ENCODE measurements around the gene ROPN1L. TPM values are rescaled to one million over a fixed set of nuclear protein-coding genes. Genes with fewer than 3 reads are reported as not detected.
A peak's percentile ranks its signal among the peaks of the same experiment; 100 is the strongest.

The ROPN1L gene
- total and polyA plus RNA-seq, 2 of the 4 experiments (the other 2 are of a cell fraction), result 0.34 to 0.36 TPM

DNA sequence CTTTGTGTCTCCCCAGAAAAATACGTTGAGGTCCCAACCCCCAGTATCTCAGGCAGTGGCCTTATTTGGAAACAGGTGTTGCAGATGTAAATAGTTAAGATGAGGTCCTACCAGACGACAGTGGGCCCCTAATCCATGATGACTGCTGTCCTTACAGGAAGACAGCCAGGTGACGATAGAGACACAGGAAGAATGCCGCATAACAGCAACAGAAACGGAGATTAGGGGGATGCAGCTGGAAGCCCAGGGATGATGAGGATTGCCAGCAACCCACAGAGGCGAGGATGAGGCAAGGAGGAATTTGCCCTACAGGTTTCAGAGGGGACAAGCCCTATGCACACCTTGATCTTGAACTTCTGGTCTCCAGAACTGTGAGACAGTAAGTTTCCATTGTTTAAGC lies 46.5 kb downstream of the ROPN1L start:
- peak overlapping the region; percentile 84; the same call in 1 of the 3 replicates for H2BK15ac ChIP-seq (ENCODE audit: low read depth, low read length)
- no TSS peak for BruUV-seq (replicated peaks)
- peaks cover 17% of the 10 kb centered on the region for H3K4me1 ChIP-seq (ENCODE audit: control insufficient read depth, insufficient read depth, low read length)
- H2AK9ac ChIP-seq (replicated peaks; ENCODE audit: low read depth, low read length, poor library complexity), result no peak overlapping the region
- no peaks in the 10 kb centered on the region for H3K79me1 ChIP-seq (ENCODE audit: low read depth in 1 of 2, low read length in 2 of 2)
- TF ChIP-seq, protein P1, sequence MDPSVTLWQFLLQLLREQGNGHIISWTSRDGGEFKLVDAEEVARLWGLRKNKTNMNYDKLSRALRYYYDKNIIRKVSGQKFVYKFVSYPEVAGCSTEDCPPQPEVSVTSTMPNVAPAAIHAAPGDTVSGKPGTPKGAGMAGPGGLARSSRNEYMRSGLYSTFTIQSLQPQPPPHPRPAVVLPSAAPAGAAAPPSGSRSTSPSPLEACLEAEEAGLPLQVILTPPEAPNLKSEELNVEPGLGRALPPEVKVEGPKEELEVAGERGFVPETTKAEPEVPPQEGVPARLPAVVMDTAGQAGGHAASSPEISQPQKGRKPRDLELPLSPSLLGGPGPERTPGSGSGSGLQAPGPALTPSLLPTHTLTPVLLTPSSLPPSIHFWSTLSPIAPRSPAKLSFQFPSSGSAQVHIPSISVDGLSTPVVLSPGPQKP (IDR thresholded peaks at IDR 0.05; ENCODE audit: borderline replicate concordance, low read depth, low read length), result no peak
- TF ChIP-seq SMC3 (IDR thresholded peaks at IDR 0.05; ENCODE audit: low read depth, low read length) (no peak), BHLHE40 (IDR thresholded peaks at IDR 0.05; ENCODE audit: low read depth, low read length) (no peak), CHD1 (IDR thresholded peaks at IDR 0.05; ENCODE audit: low read depth, low read length) (no peak), RCOR1 (IDR thresholded peaks at IDR 0.05; ENCODE audit: insufficient replicate concordance, low read length) (no peak), MAFK (IDR thresholded peaks at IDR 0.05; ENCODE audit: low read depth, low read length) (no peak), RFX5 (IDR thresholded peaks at IDR 0.05; ENCODE audit: low read depth, low read length) (no peak), FOS (IDR thresholded peaks at IDR 0.05; ENCODE audit: low read depth, low read length) (no peak), MAZ (IDR thresholded peaks at IDR 0.05; ENCODE audit: borderline replicate concordance, low read depth, low read length) (no peak), CEBPB (IDR thresholded peaks at IDR 0.05; ENCODE audit: low read depth, low read length) (no peak), RAD21 (IDR thresholded peaks at IDR 0.05; ENCODE audit: low read length) (no peak), NFE2L2 (IDR thresholded peaks at IDR 0.05; ENCODE audit: low read depth, low read length) (no peak), MXI1 (IDR thresholded peaks at IDR 0.05; ENCODE audit: borderline replicate concordance, low read depth, low read length) (no peak), POLR2A (IDR thresholded peaks at IDR 0.05; ENCODE audit: low read depth, low read length) (no peak), USF2 (IDR thresholded peaks at IDR 0.05; ENCODE audit: low read depth, low read length) (no peak)
- TF ChIP-seq, protein P2, sequence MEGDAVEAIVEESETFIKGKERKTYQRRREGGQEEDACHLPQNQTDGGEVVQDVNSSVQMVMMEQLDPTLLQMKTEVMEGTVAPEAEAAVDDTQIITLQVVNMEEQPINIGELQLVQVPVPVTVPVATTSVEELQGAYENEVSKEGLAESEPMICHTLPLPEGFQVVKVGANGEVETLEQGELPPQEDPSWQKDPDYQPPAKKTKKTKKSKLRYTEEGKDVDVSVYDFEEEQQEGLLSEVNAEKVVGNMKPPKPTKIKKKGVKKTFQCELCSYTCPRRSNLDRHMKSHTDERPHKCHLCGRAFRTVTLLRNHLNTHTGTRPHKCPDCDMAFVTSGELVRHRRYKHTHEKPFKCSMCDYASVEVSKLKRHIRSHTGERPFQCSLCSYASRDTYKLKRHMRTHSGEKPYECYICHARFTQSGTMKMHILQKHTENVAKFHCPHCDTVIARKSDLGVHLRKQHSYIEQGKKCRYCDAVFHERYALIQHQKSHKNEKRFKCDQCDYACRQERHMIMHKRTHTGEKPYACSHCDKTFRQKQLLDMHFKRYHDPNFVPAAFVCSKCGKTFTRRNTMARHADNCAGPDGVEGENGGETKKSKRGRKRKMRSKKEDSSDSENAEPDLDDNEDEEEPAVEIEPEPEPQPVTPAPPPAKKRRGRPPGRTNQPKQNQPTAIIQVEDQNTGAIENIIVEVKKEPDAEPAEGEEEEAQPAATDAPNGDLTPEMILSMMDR (conservative IDR thresholded peaks at IDR 0.05; ENCODE audit: low read depth, low read length), result no peak
- dilution Hi-C loops (cut with HindIII; ENCODE audit: low sequenced_read_pairs, unreplicated experiment), result no loop called here
- H3K9me1 ChIP-seq (ENCODE audit: insufficient read depth, low read length), result peaks cover 12% of the 10 kb centered on the region
- in situ Hi-C loops (cut with MboI; ENCODE audit: low sequenced_read_pairs), result no loop called here
- no peak for ATAC-seq (ENCODE audit: low read depth)
- H3K14ac ChIP-seq (replicated peaks; ENCODE audit: low read depth, low read length), result peak overlapping the region; percentile 48
- H2AFZ ChIP-seq (replicated peaks; ENCODE audit: low read length, poor library complexity), result no peak overlapping the region
- H3K4me3 ChIP-seq (ENCODE audit: insufficient read depth, low read depth, low read length), result no peak overlapping the region
- peak overlapping the region; percentile 85; the same call in 1 of the 2 replicates for H2AK5ac ChIP-seq (ENCODE audit: low read depth, low read length)
- no peak for DNase-seq
- ChIA-PET CTCF (no interaction called here), POLR2A (ENCODE audit: unreplicated experiment) (no interaction called here)
- H4K91ac ChIP-seq (ENCODE audit: insufficient read depth, low read depth, low read length), result no peak overlapping the region
- no peak overlapping the region; a peak in 1 of 4 replicates for H4K8ac ChIP-seq (ENCODE audit: low read depth in 2 of 2, low read length in 2 of 2)
- no peak overlapping the region for H4K5ac ChIP-seq (ENCODE audit: low read depth, low read length)
- H3K9me3 ChIP-seq (ENCODE audit: control insufficient read depth, insufficient read depth, low read length), result no peaks in the 10 kb centered on the region; the same call in 1 of the 2 replicates
- H3K4ac ChIP-seq (ENCODE audit: low read depth, low read length), result peak overlapping the region; percentile 58
- no peaks in the 10 kb centered on the region for H4K20me1 ChIP-seq (ENCODE audit: insufficient read depth, low read length)
- H2BK120ac ChIP-seq (ENCODE audit: low read depth, low read length), result peak overlapping the region; percentile 57
- H2BK5ac ChIP-seq (ENCODE audit: low read depth, low read length, poor library complexity, severe bottlenecking), result no peak overlapping the region
- H3K9ac ChIP-seq (ENCODE audit: low read depth, low read length), result no peak overlapping the region
- no peak overlapping the region for H3K23ac ChIP-seq (ENCODE audit: low read depth, low read length)
- no peaks in the 10 kb centered on the region for H3K36me3 ChIP-seq (ENCODE audit: control insufficient read depth, insufficient read depth, low read length)
- 0 out of 2 replicates have a peak, but pooled peaks cover 2% of the 10 kb centered on the region for H3K27me3 ChIP-seq (ENCODE audit: control insufficient read depth, insufficient read depth, low read length)
- WGBS, 2 experiments (ENCODE audit: extremely low coverage in 2 of 2, insufficient read length in 1 of 2), result 70% methylated on average over 2 of the region's 6 CpGs; no CpG with 5 or more reads in 1 of the 2 experiments
- H3K56ac ChIP-seq (ENCODE audit: extremely low read depth, insufficient read depth, low read length), result no peak overlapping the region
- peak overlapping the region; percentile 33; the same call in 1 of the 2 replicates for H2BK20ac ChIP-seq (ENCODE audit: low read depth, low read length)
- no peak overlapping the region for H3K27ac ChIP-seq (ENCODE audit: insufficient read depth, low read length)
- no peak overlapping the region for H3K4me2 ChIP-seq (ENCODE audit: low read depth, low read length)
- no peak overlapping the region for H3K18ac ChIP-seq (ENCODE audit: low read depth, low read length)
- intact Hi-C loops (cut with micrococcal nuclease), result no loop called here
